Vagina (tissue), 2 donors: ENCODE measurements around the gene LMBRD2. TPM values are rescaled to one million over a fixed set of nuclear protein-coding genes. Genes with fewer than 3 reads are reported as not detected.

ENCODE experiments used
- DNase-seq, 2 donors: peaks; one replicate each; pipeline ENCODE4 v3.0.0-alpha.2; 2017; ENCODE audit errors: extremely low spot score in 2 of 2
- H3K27ac ChIP-seq: fragments of 200-600 bp; sonication (generic); one replicate; pipeline ENCODE4 v1.5.1; 2019
- H3K27me3 ChIP-seq: fragments of 200-600 bp; sonication (generic); one replicate; pipeline ENCODE4 v1.5.1; 2019
- H3K36me3 ChIP-seq, 2 donors: fragments of 200-600 bp; sonication (generic); one replicate each; pipeline ENCODE4 v1.5.1; 2017 to 2019
- H3K4me1 ChIP-seq: fragments of 200-600 bp; sonication (generic); one replicate; pipeline ENCODE4 v1.5.1; 2019
- H3K4me3 ChIP-seq, 2 donors: fragments of 200-600 bp; sonication (generic); 1 replicate in 1 of 2; 2 replicates in 1 of 2; pipeline ENCODE4 v1.5.1; 2016 to 2019
- H3K9me3 ChIP-seq: fragments of 200-600 bp; sonication (generic); one replicate; pipeline ENCODE4 v1.5.1; 2019
- POLR2A ChIP-seq, 2 donors: fragments of 450-650 bp; IDR thresholded peaks; one replicate each; pipeline ENCODE4 v1.6.1; 2017; ENCODE audit warnings: antibody characterized with exemption in 2 of 2, mild to moderate bottlenecking in 2 of 2, moderate library complexity in 2 of 2
- POLR2AphosphoS5 ChIP-seq, 2 donors: sonication (generic); formaldehyde crosslinking; IDR thresholded peaks; one replicate each; pipeline ENCODE4 v1.9.0; 2017; ENCODE audit warnings: antibody characterized with exemption in 2 of 2, mild to moderate bottlenecking in 2 of 2, low read depth in 1 of 2; ENCODE audit not compliant: insufficient read depth in 1 of 2
- intact Hi-C: fragments of 100-400 bp; cut with DNase I; formaldehyde crosslinking; loops from one replicate; pipeline ENCODE4 v1.15.1; 2023
- total RNA-seq: library from RNA; depleted of rRNA; stranded (reverse); fragments of >200 nt; gene quantifications from one replicate; pipeline ENCODE4 v1.2.3, GENCODE V29; 2016
- TF ChIP-seq, protein P1 (sequence below), 3 experiments: fragments of 450-650 bp in 2 of 3; fragments of 200-600 bp in 1 of 3; sonication (generic) in 1 of 3; IDR thresholded peaks; one replicate each; pipeline ENCODE4 v1.5.1; 2017 to 2019; ENCODE audit warnings: antibody characterized with exemption in 3 of 3, mild to moderate bottlenecking in 2 of 3, moderate library complexity in 2 of 3

LMBRD2 gene
- total RNA-seq, 1 donor from 2014 or later, result 5.6 TPM

DNA sequence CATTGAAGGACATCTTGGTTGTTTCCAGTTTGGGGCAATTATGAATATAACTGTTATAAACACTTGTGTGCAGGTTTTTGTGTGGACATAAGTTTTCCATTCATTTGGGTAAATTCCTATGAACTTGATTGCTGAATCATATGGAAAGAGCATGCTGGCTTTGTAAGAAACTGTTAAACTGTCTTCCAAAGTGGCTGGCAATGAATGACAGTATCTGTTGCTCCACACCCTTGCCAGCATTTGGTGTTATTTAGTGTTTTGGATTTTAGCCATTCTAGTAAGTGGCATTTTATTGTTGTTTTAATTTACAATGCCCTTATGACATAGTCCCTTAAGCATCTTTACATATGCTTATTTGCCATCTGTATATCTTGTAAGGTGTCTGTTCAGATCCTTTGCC lies 55.2 kb downstream of the LMBRD2 start:
- H3K4me1 ChIP-seq, result no peaks in the 10 kb centered on the region
- no peaks in the 10 kb centered on the region for H3K36me3 ChIP-seq
- H3K27me3 ChIP-seq, result no peaks in the 10 kb centered on the region
- intact Hi-C loops, result no loop called here
- no peak overlapping the region for H3K27ac ChIP-seq
- H3K9me3 ChIP-seq, result no peaks in the 10 kb centered on the region
- no peak for DNase-seq
- H3K4me3 ChIP-seq, result no peak overlapping the region
- TF ChIP-seq POLR2AphosphoS5 (IDR thresholded peaks at IDR 0.05; ENCODE audit: insufficient read depth in 1 of 2, low read depth in 1 of 2) (no peak), POLR2A (IDR thresholded peaks at IDR 0.05) (no peak)
- TF ChIP-seq, protein P1, sequence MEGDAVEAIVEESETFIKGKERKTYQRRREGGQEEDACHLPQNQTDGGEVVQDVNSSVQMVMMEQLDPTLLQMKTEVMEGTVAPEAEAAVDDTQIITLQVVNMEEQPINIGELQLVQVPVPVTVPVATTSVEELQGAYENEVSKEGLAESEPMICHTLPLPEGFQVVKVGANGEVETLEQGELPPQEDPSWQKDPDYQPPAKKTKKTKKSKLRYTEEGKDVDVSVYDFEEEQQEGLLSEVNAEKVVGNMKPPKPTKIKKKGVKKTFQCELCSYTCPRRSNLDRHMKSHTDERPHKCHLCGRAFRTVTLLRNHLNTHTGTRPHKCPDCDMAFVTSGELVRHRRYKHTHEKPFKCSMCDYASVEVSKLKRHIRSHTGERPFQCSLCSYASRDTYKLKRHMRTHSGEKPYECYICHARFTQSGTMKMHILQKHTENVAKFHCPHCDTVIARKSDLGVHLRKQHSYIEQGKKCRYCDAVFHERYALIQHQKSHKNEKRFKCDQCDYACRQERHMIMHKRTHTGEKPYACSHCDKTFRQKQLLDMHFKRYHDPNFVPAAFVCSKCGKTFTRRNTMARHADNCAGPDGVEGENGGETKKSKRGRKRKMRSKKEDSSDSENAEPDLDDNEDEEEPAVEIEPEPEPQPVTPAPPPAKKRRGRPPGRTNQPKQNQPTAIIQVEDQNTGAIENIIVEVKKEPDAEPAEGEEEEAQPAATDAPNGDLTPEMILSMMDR (IDR thresholded peaks at IDR 0.05), result no peak

DNA sequence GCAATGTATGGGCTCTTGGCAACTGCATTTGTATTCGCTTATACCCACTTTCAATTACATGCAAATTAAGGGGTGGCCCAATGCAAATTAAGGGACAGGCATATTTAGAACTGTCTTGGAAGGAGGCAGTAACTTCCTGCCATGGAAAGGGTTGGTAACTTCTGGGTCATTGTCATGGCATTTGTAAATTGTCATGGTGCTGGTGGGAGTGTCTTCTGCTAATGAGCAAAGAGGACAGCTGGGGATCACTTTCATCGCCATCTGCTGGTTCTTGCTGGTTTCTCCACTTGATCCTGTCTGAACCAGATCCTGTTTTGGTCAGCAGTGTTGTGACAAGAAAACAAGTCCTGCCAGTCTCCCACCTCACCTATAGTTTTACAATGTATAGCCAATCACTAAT lies 61.7 kb downstream of the LMBRD2 start:
- Histone ChIP-seq H3K36me3 (no peaks in the 10 kb centered on the region), H3K9me3 (no peaks in the 10 kb centered on the region), H3K4me3 (no peak overlapping the region), H3K27ac (no peak overlapping the region), H3K27me3 (no peaks in the 10 kb centered on the region), H3K4me1 (no peaks in the 10 kb centered on the region)
- TF ChIP-seq POLR2AphosphoS5 (IDR thresholded peaks at IDR 0.05; ENCODE audit: insufficient read depth in 1 of 2, low read depth in 1 of 2) (no peak), POLR2A (IDR thresholded peaks at IDR 0.05) (no peak)
- TF ChIP-seq, protein P1 (IDR thresholded peaks at IDR 0.05), result no peak
- no peak for DNase-seq
- intact Hi-C loops, result no loop called here

DNA sequence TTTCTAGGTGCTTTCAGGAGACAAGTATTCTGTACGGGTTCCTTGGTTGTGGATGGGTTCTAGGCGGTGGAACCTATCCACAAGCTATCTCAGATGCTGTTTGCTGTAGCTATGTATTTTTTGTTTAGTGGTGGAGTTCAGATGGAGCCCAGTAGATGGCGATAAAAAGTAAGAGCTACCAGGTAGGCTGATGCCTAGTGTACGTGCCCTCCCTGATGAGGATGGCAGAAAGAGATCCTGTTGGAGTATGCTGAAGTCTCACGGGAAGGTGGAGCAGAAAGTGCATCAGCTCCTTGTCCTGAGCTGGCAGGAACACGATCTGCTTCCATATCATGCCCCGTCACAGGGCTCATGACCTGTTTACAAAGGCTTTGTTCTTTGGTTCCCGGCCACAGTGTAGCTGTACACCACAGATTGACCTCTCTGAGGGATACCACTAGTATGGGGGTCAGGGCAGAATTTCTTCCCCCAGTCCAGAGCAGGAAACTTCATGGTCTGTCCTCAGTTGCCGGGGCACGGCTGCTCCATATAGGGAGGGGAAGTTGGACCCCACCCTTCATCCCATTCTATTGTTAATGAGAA lies 72.4 kb downstream of the LMBRD2 start:
- intact Hi-C loops, result no loop called here
- DNase-seq, result no peak
- TF ChIP-seq, protein P1 (IDR thresholded peaks at IDR 0.05), result peak in 1 of 3 experiments; percentile 42
- no peak for TF ChIP-seq POLR2A (IDR thresholded peaks at IDR 0.05)
- no peak for TF ChIP-seq POLR2AphosphoS5 (IDR thresholded peaks at IDR 0.05; ENCODE audit: insufficient read depth in 1 of 2, low read depth in 1 of 2)

DNA sequence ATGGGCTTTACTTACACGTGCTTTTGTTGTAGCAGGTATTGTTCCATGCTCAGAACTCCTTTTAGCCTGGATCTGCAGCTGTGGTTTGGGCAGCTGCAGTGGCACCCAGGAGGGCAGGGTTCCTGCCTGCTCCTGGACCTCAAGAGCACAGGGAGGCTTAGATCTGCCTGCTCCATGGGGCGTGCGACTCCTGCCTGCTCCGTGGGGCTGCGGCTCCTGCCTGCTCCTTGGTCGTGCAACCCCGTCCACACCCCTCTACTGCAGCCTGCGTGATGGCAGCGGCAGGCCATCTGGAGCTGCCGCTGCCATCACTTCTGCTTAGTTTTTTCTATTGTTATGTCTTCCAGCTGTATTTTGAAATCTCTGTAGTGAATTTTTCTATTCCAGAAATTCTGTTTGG lies 73.3 kb downstream of the LMBRD2 start:
- no peaks in the 10 kb centered on the region for H3K27me3 ChIP-seq
- no peaks in the 10 kb centered on the region for H3K9me3 ChIP-seq
- no peak for DNase-seq
- H3K4me1 ChIP-seq, result no peaks in the 10 kb centered on the region
- no peak overlapping the region for H3K4me3 ChIP-seq
- TF ChIP-seq POLR2A (IDR thresholded peaks at IDR 0.05) (no peak), POLR2AphosphoS5 (IDR thresholded peaks at IDR 0.05; ENCODE audit: insufficient read depth in 1 of 2, low read depth in 1 of 2) (no peak)
- TF ChIP-seq, protein P1 (IDR thresholded peaks at IDR 0.05), result no peak
- no peaks in the 10 kb centered on the region for H3K36me3 ChIP-seq
- intact Hi-C loops, result no loop called here
- no peak overlapping the region for H3K27ac ChIP-seq

More for the DNA sequence above, 72.4 kb downstream of the LMBRD2 start:
- Histone ChIP-seq H3K36me3 (no peaks in the 10 kb centered on the region), H3K4me1 (no peaks in the 10 kb centered on the region), H3K4me3 (no peak overlapping the region), H3K9me3 (no peaks in the 10 kb centered on the region), H3K27ac (no peak overlapping the region), H3K27me3 (no peaks in the 10 kb centered on the region)

DNA sequence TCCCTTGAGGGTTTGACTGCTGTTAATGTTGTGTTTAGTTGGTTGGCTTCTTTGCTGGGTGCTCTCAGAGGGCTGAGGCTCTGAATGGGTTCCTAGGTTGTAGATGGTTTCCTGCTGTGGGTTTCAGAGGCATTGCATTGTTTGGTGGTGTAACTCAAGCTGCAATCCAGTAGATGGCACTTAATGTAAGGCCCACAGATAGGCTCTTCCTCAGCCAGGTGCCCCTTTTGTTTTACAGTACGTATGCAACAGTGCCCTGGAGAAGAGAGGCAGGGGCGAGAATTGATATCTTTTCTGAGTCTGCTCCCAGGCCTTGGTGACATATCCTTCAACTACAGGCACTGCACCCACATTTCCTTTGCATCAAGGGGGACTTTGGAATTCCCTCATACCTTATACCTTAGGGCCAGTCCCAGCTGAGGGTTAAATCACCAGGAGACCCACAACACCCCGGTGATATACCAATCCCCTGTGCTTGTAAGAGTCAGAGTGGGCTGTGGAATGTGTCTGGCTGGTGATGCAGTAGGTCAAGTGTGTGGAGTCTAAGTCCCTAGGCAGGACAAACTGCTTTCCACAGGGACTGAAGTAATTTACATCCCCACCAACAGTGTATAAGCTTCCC lies 78.0 kb downstream of the LMBRD2 start:
- TF ChIP-seq, protein P1 (IDR thresholded peaks at IDR 0.05), result no peak
- TF ChIP-seq POLR2A (IDR thresholded peaks at IDR 0.05) (no peak), POLR2AphosphoS5 (IDR thresholded peaks at IDR 0.05; ENCODE audit: insufficient read depth in 1 of 2, low read depth in 1 of 2) (no peak)
- intact Hi-C loops, result no loop called here

More for the DNA sequence above, 78.0 kb downstream of the LMBRD2 start:
- Histone ChIP-seq H3K27ac (no peak overlapping the region), H3K36me3 (no peaks in the 10 kb centered on the region), H3K9me3 (no peaks in the 10 kb centered on the region), H3K4me1 (no peaks in the 10 kb centered on the region), H3K27me3 (no peaks in the 10 kb centered on the region), H3K4me3 (no peak overlapping the region)
- no peak for DNase-seq
